ENCODE data around the gene HMX1. TPM values are rescaled to one million over a fixed set of nuclear protein-coding genes. Genes with fewer than 3 reads are reported as not detected.

Gene HMX1
- total RNA-seq, 1 donor from 2014 or later: not detected

- DNase-seq (ENCODE audit: low spot score): peak; percentile 60
These were observed 51.2 kb downstream of the HMX1 start for GRCh38 chr4:8820178-8821102.

GRCh38 chr4:8819473-8820177, 52.0 kb downstream of the HMX1 start:
- DNase-seq (ENCODE audit: low spot score): peak; percentile 57

GRCh38 chr4:8819019-8819418, 52.6 kb downstream of the HMX1 start:
- DNase-seq (ENCODE audit: low spot score): no peak

- peak; percentile 85 for DNase-seq (ENCODE audit: low spot score)
These were observed 53.4 kb downstream of the HMX1 start for GRCh38 chr4:8818063-8818881.

GRCh38 chr4:8817813-8818062, 53.9 kb downstream of the HMX1 start:
- peak; percentile 62 for DNase-seq (ENCODE audit: low spot score)

DNA sequence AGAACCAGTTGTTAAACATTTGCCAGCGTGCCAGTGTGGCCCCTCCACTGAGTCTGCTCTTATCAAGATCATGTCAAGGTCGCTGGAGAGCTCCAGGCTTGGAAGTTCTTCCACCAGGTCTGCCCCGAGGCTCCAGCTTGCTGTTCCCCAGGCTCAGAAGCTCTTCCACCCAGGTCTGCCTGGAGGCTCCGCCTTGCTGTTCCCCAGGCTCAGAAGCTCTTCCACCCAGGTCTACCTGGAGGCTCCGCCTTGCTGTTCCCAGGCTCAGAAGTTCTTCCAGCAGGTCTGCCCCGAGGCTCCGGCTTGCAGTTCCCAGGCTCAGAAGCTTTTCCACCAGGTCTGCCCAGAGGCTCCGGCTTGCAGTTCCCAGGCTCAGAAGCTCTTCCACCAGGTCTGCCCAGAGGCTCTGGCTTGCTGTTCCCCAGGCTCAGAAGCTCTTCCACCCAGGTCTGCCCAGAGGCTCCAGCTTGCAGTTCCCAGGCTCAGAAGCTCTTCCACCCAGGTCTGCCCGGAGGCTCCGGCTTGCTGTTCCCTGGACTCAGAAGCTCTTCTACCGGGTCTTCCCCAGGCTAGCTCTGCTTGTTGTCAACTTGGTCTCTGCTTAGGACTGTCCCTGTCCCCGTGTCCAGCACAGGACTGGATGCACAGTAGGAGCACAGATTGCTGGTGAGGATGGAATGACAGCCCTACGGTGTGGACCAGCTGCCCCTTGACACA, 54.4 kb downstream of the HMX1 start:
- DNase-seq (ENCODE audit: low spot score): peak; percentile 59
